ENCODE measurements around the gene GALNT3.

GALNT3 gene

GRCh38 chr2:165779706-165780105 lies 14.3 kb downstream of the GALNT3 start:
- no peak overlapping the region for H3K27ac ChIP-seq
- no peak for TF ChIP-seq ZFX (IDR thresholded peaks at IDR 0.05; ENCODE audit: borderline replicate concordance)
- TF ChIP-seq CTCF (IDR thresholded peaks at IDR 0.05): no peak

- TF ChIP-seq CTCF (IDR thresholded peaks at IDR 0.05) (peak; percentile 67), ZFX (IDR thresholded peaks at IDR 0.05; ENCODE audit: borderline replicate concordance) (no peak)
- peak overlapping the region; percentile 87 for H3K27ac ChIP-seq
Observed at GRCh38 chr2:165778653-165779451, 15.2 kb downstream of the GALNT3 start.

- peak overlapping the region; percentile 87 for H3K27ac ChIP-seq
- TF ChIP-seq ZFX (IDR thresholded peaks at IDR 0.05; ENCODE audit: borderline replicate concordance): no peak
- TF ChIP-seq CTCF (IDR thresholded peaks at IDR 0.05): no peak
Observed at GRCh38 chr2:165778187-165778556, 15.9 kb downstream of the GALNT3 start.

GRCh38 chr2:165777522-165778186 lies 16.4 kb downstream of the GALNT3 start:
- H3K27ac ChIP-seq: peak overlapping the region; percentile 87
- no peak for TF ChIP-seq ZFX (IDR thresholded peaks at IDR 0.05; ENCODE audit: borderline replicate concordance)
- TF ChIP-seq CTCF (IDR thresholded peaks at IDR 0.05): no peak

- H3K27ac ChIP-seq: peak overlapping the region; percentile 87
- TF ChIP-seq CTCF (IDR thresholded peaks at IDR 0.05) (no peak), ZFX (IDR thresholded peaks at IDR 0.05; ENCODE audit: borderline replicate concordance) (no peak)
Observed at GRCh38 chr2:165776796-165777195, 17.3 kb downstream of the GALNT3 start.

GRCh38 chr2:165776013-165776412 lies 18.0 kb downstream of the GALNT3 start:
- TF ChIP-seq ZFX (IDR thresholded peaks at IDR 0.05; ENCODE audit: borderline replicate concordance): no peak
- no peak for TF ChIP-seq CTCF (IDR thresholded peaks at IDR 0.05)

GRCh38 chr2:165773684-165774083 lies 20.4 kb downstream of the GALNT3 start:
- no peak overlapping the region for H3K27ac ChIP-seq
- TF ChIP-seq ZFX (IDR thresholded peaks at IDR 0.05; ENCODE audit: borderline replicate concordance): no peak

More at GRCh38 chr2:165776013-165776412, 18.0 kb downstream of the GALNT3 start:
- peak overlapping the region; percentile 87 for H3K27ac ChIP-seq

Measured in 22Rv1 (cell line).